HG03196 (cell line): ENCODE data around the gene S100PBP.
"Not testable (repeated sequence)": the region's sequence is repeated elsewhere in the genome, so short reads cannot be mapped to it uniquely, and the experiment has no call there.

Source experiments
- ATAC-seq: cut with Tn5 transposase; IDR thresholded peaks from one replicate; pipeline ENCODE4 v1.9.1; 2021; ENCODE audit not compliant: unreplicated experiment

S100PBP gene

GRCh38 chr1:32898958-32899357 lies 81.5 kb downstream of the S100PBP start:
- no peak for ATAC-seq

- no peak for ATAC-seq
These were observed 82.3 kb downstream of the S100PBP start for GRCh38 chr1:32899586-32900296.

GRCh38 chr1:32900371-32900955 lies 83.0 kb downstream of the S100PBP start:
- no peak for ATAC-seq

DNA sequence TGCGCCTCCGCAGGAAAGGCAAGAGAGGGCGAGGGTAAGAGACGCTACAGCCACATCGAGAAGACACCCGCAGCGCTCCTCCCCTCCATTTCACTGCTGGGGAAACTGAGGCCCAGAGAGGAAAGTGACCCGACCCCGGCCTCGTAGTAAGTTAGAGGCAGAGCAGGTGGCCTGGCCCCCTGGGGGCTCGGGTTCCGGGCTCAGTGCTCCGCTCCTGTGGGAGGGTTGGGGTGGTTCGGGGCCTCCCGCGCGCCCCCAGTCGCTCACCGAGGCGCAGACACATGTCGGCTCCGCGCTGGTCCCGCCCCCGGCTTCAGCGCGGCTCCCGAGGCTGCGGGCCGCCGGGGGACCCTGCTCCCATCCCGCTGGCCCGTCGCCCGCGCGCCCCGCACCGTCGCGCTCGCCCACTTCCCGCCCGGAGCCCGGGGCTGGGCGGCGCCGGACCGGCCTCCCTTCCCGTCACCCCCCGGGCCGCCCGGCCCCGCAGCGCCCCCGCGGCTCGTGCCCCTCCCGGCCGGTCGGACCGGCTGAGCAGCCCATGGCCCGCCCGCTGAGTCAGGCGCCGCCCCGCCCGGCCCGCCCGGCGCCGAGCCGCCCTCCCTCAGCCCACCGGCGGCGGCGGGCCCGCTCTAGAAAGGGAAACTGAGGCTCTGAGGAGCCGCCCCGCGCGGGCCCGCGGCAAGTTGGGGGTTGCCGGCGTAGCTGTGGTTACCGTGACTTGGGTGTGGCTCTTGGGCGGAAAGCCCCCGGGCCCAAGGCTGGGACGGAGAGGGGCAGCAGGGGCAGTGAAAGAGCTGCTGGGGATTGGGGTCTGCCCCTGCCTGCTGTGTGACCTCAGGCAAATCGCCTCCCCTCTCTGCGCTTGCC lies 83.7 kb downstream of the S100PBP start, which contains the start of gene TMEM54:
Gene TMEM54 (minus strand): TSS at position 434 of the 867 bp plus-strand sequence. CDS start 151 bp downstream, at position 283.
- no peak for ATAC-seq

DNA sequence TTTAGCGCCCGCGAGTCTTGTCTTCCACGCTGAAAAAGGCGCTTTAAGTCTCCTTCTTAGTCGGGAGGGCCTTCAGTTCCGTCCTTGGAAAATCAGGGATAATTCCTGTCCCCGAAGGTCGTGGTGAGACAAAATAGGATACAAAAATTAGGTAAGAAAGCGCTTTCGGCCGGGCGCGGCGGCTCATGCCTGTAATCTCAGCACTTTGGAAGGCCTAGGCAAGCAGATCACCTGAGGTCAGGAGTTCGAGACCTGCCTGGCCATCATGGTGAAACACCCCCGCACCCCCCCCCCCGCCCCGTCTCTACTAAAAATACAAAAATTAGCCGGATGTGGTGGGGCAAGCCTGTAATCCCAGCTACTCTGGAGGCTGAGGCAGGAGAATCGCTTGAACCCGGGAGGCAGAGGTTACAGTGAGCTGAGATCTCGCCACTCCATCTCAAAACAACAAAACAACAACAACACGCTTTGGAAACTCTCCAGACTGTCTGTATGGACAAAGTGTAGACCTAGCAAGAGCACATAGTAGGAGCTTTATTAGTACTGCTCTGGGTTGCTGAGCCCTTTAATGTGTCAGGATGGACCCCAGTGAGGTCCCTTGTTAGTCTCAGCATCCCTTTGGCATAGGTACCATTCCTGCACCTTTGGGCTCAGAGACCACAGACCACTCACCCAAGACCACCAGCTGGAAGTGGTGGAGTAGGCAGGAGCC lies 84.5 kb downstream of the S100PBP start:
- no peak for ATAC-seq

DNA sequence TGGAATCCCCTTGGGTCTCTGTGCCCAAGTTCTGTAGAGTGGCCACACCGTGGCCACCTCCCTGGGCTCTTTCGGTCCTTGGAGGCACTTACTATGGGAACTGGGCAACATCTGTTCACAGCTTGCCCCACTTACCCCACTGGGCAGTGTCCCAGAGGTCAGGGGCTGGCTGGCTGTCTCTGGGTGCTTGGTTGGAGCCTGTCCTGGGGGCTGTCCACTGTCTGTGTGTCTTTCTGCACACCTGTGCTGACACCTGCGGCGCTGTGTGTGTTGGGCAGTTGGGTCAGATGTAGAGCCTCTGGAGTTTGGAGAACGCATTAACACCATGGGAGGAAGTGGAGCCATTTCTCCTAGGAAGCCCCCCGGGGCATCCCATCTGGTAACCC lies 85.1 kb downstream of the S100PBP start:
- no peak for ATAC-seq

DNA sequence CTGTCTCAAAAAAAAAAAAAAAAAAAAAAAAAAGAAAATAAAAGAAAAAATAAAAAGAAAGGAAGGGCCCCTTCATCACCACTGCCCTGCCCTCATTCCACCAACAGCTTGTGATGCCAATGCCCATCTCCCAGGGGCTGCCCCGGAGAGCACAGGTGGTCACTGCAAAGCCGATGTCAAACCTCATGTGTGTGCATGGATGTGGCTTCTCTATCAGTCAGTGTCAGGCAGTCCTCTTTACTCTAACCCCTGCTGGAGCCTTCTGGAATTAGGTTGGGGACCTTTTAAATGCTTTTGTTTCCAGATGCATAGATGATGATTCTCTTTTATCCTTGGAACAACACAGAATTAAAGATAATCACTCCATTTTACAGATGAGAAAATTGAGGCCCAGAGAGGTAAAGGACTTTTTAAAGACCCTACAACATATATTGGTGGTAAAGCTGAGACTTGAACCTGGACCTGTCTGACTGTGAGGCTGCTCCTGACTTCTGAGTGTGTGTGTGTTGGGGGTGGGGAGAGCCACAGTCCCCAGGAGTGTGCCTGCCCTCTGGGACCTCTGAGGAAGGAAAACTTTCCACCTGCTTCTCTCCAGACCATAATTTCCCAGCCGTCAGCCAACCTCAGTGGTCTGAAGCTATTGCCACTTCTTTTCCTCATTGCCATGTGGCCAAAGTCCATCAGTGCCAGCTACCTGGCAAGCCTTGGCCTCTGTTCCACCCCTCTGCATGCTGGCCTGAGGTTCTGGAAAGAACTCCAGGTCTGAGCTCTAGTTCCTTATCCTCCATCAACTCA lies 86.7 kb downstream of the S100PBP start:
- no peak for ATAC-seq

DNA sequence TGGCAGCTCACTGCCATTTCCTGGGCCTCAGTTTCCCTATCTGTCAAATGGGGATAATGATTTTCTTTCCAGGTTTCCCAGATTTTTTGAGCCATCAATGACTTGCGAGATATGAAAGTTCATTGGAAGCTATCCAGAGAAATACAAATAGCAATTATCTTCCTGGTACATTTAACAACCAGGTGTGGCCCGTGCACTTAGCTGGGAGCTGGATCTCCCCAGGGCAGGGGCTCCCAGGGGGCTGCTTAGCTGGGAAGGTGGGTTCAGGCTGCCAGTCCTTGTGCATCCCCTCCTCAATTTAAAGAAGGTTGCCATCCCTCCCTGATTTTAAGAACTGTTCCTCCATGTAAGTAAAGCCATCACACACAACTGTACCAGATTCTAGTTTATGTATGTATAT lies 87.3 kb downstream of the S100PBP start:
- ATAC-seq, result no peak

- ATAC-seq, result not testable (repeated sequence)
These were observed 88.1 kb downstream of the S100PBP start for GRCh38 chr1:32905588-32905987.

DNA sequence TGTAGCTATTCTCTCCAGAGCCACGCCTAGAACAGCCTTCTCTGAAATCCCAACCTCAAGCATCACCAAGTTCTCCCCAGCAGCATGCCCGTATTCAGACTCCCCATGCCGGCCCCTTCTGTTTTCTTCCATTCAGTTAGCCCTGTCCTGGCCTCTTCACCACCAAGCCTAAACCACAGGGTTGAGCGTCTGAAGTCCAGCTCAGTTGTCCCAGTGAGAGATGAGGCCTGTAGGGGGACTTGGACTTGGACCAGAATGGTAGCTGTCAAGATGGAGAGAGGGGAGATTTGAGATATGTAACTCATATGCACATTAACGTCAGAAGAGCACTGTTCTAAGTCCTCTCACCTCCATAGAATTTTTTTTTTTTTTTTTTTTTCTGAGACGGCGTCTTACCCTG lies 89.2 kb downstream of the S100PBP start:
- no peak for ATAC-seq

DNA sequence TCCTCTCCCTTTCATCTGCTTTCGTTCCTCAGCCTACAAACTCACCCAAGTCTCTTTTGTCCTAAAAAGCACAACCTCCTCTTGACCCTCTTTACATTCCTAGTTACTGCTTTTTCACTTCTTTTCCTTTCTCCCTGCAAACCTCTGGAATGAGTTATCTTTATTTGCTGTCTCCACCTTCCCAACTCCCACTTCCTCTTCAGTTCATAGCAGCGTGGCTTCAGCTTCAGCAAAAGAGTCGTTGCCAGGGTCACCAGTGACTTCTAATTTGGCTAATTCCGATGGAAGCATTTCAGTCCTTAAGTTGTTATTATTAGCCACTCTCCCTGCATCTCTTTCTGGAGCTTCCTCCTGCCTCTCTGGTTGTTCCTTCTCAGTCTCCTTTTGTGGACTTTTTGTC lies 90.0 kb downstream of the S100PBP start:
- ATAC-seq, result no peak
